ENCODE results near the gene EID3. TPM values are rescaled to one million over a fixed set of nuclear protein-coding genes. Genes with fewer than 3 reads are reported as not detected.

The EID3 gene
- total and polyA plus RNA-seq, 2 of the 8 experiments (the other 6 are each of a cell fraction or from before 2014, with no cell fraction given): 1.2 to 2.8 TPM

DNA sequence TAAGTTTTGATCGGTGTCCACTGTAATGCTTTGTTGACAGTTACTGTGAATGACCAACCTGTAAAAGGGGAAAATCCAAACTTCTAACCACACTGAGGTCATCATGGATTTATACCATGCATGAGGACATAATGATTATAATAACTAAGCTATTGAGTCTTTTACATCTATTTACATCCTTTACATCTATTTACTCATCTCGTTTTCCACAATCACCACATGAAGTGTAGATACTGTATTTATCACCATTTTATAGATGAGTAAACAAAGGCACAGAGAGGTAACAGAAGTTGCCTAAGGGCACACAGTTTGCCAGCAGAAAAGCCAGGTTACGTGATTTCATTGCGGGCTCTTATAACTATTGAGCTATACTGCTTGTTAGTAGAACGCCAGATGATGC lies 27.9 kb upstream of the EID3 start (continued):
- no peak for TF ChIP-seq YY1 (IDR thresholded peaks at IDR 0.05; ENCODE audit: low read depth, low read length)
- TF ChIP-seq TCF12 (IDR thresholded peaks at IDR 0.05; ENCODE audit: low read depth, low read length): no peak
- TF ChIP-seq SP4 (IDR thresholded peaks at IDR 0.05; ENCODE audit: low read length): no peak
- TF ChIP-seq NANOG (IDR thresholded peaks at IDR 0.05; ENCODE audit: insufficient read depth, low read depth, low read length, poor library complexity, severe bottlenecking): no peak
